ENCODE data around the gene PDE6H. TPM values are rescaled to one million over a fixed set of nuclear protein-coding genes. Genes with fewer than 3 reads are reported as not detected.
A peak's percentile ranks its signal among the peaks of the same experiment; 100 is the strongest.

PDE6H gene
- total and polyA plus RNA-seq, 2 donors (not counting 3 experiments of a cell fraction or from before 2014, with no cell fraction given): not detected

GRCh38 chr12:14942196-14942931 is 30.5 kb upstream of the PDE6H start:
- POLR2A ChIA-PET: no interaction called here
- no peak overlapping the region for H3K4me2 ChIP-seq (ENCODE audit: insufficient read depth, low read length)
- no peak for FAIRE-seq
- H3K79me2 ChIP-seq (ENCODE audit: control insufficient read depth, insufficient read depth, low read length): peaks cover 11% of the 10 kb centered on the region
- BruUV-seq (replicated peaks): TSS peak; percentile 87
- H4K20me1 ChIP-seq (replicated peaks; ENCODE audit: control insufficient read depth, extremely low read depth, insufficient read depth, low read length): no peaks in the 10 kb centered on the region
- dilution Hi-C loops (cut with MboI; ENCODE audit: extremely low pct_ligation_motif_present, low sequenced_read_pairs): no loop called here
- H3K27ac ChIP-seq (ENCODE audit: insufficient read depth, low read depth, low read length): no peak overlapping the region
- H3K4me1 ChIP-seq (ENCODE audit: control insufficient read depth, extremely low read depth, insufficient read depth, low read length): peaks cover 17% of the 10 kb centered on the region
- H3K36me3 ChIP-seq (ENCODE audit: control insufficient read depth in 2 of 2, extremely low read depth in 1 of 2, insufficient read depth in 2 of 2, low read length in 2 of 2): peaks cover 10 to 31% of the 10 kb centered on the region in 2 experiments
- intact Hi-C loops (cut with micrococcal nuclease): no loop called here
- H3K9me3 ChIP-seq (replicated peaks; ENCODE audit: control insufficient read depth, insufficient read depth, low read length): no peaks in the 10 kb centered on the region
- CTCF ChIA-PET: no interaction called here
- no peaks in the 10 kb centered on the region for H3K27me3 ChIP-seq (ENCODE audit: control insufficient read depth in 2 of 2, insufficient read depth in 2 of 2, low read length in 2 of 2)
- H3K9ac ChIP-seq (replicated peaks; ENCODE audit: extremely low read depth, insufficient read depth, low read length): no peak overlapping the region
- H2AFZ ChIP-seq (ENCODE audit: low read depth, low read length): no peak overlapping the region
- DNase-seq (ENCODE audit: low read depth, low spot score): no peak
- TF ChIP-seq POLR2A (IDR thresholded peaks at IDR 0.05; ENCODE audit: low read depth, low read length) (no peak), GATA2 (IDR thresholded peaks at IDR 0.05; ENCODE audit: insufficient read depth, insufficient read length, low read depth, low read length) (no peak), MAX (IDR thresholded peaks at IDR 0.05; ENCODE audit: insufficient read depth, insufficient read length) (no peak)
- no peak overlapping the region for H3K4me3 ChIP-seq (replicated peaks in 1 of 3; ENCODE audit: insufficient read depth in 1 of 3, low read depth in 1 of 3, low read length in 3 of 3)
- no peaks in the 10 kb centered on the region for H3K9me1 ChIP-seq (replicated peaks; ENCODE audit: control insufficient read depth, extremely low read depth, insufficient read depth, low read length)

- Histone ChIP-seq H3K4me2 (ENCODE audit: insufficient read depth, low read length) (no peak overlapping the region), H3K36me3 (ENCODE audit: control insufficient read depth in 2 of 2, extremely low read depth in 1 of 2, insufficient read depth in 2 of 2, low read length in 2 of 2) (peaks cover 20 to 51% of the 10 kb centered on the region in 2 experiments), H3K4me1 (ENCODE audit: control insufficient read depth, extremely low read depth, insufficient read depth, low read length) (peaks cover 50% of the 10 kb centered on the region), H2AFZ (ENCODE audit: low read depth, low read length) (no peak overlapping the region), H3K79me2 (ENCODE audit: control insufficient read depth, insufficient read depth, low read length) (peaks cover 38% of the 10 kb centered on the region), H3K9ac (replicated peaks; ENCODE audit: extremely low read depth, insufficient read depth, low read length) (no peak overlapping the region), H3K9me3 (replicated peaks; ENCODE audit: control insufficient read depth, insufficient read depth, low read length) (no peaks in the 10 kb centered on the region), H4K20me1 (replicated peaks; ENCODE audit: control insufficient read depth, extremely low read depth, insufficient read depth, low read length) (no peaks in the 10 kb centered on the region), H3K27me3 (ENCODE audit: control insufficient read depth in 2 of 2, insufficient read depth in 2 of 2, low read length in 2 of 2) (no peaks in the 10 kb centered on the region), H3K27ac (ENCODE audit: insufficient read depth, low read depth, low read length) (peak overlapping the region; percentile 42), H3K4me3 (replicated peaks in 1 of 3; ENCODE audit: insufficient read depth in 1 of 3, low read depth in 1 of 3, low read length in 3 of 3) (no peak overlapping the region), H3K9me1 (replicated peaks; ENCODE audit: control insufficient read depth, extremely low read depth, insufficient read depth, low read length) (no peaks in the 10 kb centered on the region)
- ChIA-PET POLR2A (no interaction called here), CTCF (no interaction called here)
- no peak for DNase-seq (ENCODE audit: low read depth, low spot score)
- TF ChIP-seq, protein P1, sequence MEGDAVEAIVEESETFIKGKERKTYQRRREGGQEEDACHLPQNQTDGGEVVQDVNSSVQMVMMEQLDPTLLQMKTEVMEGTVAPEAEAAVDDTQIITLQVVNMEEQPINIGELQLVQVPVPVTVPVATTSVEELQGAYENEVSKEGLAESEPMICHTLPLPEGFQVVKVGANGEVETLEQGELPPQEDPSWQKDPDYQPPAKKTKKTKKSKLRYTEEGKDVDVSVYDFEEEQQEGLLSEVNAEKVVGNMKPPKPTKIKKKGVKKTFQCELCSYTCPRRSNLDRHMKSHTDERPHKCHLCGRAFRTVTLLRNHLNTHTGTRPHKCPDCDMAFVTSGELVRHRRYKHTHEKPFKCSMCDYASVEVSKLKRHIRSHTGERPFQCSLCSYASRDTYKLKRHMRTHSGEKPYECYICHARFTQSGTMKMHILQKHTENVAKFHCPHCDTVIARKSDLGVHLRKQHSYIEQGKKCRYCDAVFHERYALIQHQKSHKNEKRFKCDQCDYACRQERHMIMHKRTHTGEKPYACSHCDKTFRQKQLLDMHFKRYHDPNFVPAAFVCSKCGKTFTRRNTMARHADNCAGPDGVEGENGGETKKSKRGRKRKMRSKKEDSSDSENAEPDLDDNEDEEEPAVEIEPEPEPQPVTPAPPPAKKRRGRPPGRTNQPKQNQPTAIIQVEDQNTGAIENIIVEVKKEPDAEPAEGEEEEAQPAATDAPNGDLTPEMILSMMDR (IDR thresholded peaks at IDR 0.05; ENCODE audit: extremely low read depth in 1 of 2, insufficient read depth in 1 of 2, low read depth in 1 of 2, low read length in 2 of 2): no peak
- TF ChIP-seq POLR2AphosphoS5 (IDR thresholded peaks at IDR 0.05; ENCODE audit: insufficient read depth, low read depth, low read length) (no peak), JUN (IDR thresholded peaks at IDR 0.05; ENCODE audit: borderline replicate concordance, insufficient read depth, insufficient read length, low read depth) (no peak), FOS (IDR thresholded peaks at IDR 0.05; ENCODE audit: borderline replicate concordance, insufficient read depth, low read length) (no peak), EZH2 (IDR thresholded peaks at IDR 0.05; ENCODE audit: borderline replicate concordance, low read depth, low read length, severe bottlenecking) (no peak), MYC (IDR thresholded peaks at IDR 0.05; ENCODE audit: low read depth, low read length) (no peak), GATA2 (IDR thresholded peaks at IDR 0.05; ENCODE audit: insufficient read depth, insufficient read length, low read depth, low read length) (no peak), POLR2A (IDR thresholded peaks at IDR 0.05; ENCODE audit: low read depth, low read length) (no peak), MAX (IDR thresholded peaks at IDR 0.05; ENCODE audit: insufficient read depth, insufficient read length) (no peak)
- dilution Hi-C loops (cut with MboI; ENCODE audit: extremely low pct_ligation_motif_present, low sequenced_read_pairs) (no loop called here), intact Hi-C loops (cut with micrococcal nuclease) (no loop called here)
- BruUV-seq (replicated peaks): no TSS peak
- no peak for FAIRE-seq
These were observed 26.7 kb upstream of the PDE6H start for GRCh38 chr12:14946162-14946561.
